8988T (cell line): ENCODE results near the gene LMF1.

Source experiments
- DNase-seq: peaks from one replicate; pipeline ENCODE4 v3.0.0; 2011

Gene LMF1

DNA sequence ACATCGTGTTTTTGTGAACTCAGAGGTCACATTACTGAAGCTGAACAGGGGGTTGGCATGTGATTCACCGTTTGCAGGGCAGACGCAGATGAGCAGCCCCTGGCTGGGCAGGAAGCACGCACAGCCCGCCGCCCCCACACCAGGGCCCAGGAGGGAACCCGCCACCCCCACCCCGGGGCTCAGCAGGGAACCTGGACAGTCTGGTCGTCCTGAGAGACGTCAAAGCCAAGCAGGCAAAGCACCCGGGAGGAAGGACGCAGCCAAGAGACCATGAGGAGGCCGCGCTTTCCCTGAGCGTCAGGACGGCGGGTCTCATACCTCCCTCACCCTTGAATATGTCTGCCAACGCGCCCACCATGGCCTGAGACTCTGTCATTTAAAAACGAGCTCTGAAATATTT, 60.6 kb downstream of the LMF1 start:
- no peak for DNase-seq

DNA sequence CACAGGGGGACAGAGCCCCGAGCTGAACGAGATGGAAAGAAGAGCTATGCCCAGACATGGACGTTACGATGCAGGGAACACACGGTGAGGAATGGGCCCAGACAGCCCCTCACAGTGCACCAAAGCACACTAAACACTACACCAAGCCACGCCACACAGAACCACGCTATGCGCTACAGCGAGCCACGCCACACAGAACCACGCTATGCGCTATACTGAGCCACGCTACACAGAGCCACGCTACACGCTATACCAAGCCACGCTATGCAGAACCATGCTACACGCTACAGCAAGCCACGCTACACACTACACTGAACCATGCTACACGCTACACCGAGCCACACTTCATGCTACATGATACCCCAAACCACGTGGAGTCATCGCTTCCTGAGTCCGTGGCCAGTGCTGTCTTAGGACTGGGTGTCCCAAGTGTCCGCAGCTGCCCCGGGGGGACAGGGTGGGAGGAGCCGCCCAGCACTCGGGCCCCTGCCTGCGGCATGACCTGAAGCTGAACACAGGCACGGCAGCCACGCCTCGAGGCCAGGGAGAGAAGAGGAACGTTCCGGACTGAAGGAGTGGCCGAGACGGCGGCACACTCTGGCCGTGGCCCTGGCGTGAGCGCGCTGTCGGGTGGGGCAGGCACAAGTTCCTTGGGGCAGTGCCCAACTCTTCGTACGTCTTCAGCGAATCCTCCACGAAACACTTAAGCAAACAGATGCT, 61.3 kb downstream of the LMF1 start:
- no peak for DNase-seq

DNA sequence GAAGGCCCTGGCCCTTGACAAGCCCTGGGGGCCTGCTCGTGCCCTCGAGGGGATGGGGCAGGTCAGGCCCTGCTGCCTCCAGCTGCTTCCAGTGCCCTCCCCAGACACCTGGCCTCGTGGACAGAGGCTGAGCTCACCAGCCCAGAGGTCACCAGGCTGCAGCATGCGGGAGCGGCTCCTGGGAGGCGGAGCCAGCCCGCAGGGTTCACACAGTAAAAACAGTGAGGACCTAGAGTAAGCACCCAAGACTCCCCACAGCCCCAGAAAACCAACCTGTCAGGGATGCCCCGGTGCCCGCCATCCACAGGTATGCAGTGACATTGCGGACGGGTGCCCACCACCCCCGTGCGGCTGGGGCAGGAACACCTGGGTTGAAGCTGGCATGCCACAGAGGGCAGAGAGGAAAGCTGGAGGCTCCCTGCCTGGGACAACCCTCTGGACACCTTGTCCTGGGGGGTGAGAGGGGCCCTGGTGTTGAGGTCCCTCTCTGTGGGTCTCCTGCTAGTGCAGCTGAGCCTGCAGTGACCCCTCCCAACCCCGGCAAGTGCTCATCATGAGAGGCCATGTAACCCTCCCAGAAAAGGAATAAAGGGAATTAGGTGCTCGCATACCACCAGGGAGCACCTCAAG, 62.1 kb downstream of the LMF1 start:
- DNase-seq = no peak

DNA sequence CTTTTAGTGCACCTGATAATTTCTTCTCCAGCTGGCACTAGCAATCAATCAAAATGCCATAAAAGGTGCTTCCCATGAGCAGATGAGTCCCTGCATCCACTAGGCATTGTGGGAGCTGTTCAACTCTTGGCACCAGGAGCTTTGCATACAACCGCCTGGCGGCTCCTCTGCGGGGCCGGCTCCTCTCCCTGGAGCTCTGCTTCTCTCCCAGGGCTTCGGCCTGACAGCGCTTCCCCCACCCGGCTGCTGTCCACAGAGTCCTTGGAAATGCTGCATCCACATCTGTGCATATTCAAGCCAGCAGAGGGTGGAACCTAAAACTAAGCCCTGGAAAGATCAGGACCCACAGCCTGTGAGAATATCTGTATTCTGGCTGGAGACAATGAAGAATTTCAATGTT, 62.9 kb downstream of the LMF1 start:
- no peak for DNase-seq

DNA sequence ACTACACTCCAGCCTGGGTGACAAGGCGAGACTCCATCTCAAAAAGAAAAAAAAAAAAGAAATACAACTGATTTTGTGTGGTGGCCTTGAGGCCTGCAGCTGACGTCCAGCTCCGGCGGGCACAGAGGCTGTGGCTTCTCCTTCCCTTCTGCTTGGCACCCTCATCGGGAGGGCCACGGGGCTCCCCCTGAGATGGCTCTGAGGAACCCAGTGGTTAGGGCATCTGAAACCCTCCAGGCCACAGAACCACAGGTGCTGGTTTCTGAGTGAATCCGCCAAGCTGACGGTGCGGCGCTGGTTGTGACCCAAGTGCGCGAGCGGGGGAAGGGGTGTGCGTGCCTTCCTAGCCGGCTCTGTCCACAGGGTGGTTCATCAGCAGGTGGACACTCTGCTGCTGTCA, 63.4 kb downstream of the LMF1 start:
- DNase-seq = no peak

DNA sequence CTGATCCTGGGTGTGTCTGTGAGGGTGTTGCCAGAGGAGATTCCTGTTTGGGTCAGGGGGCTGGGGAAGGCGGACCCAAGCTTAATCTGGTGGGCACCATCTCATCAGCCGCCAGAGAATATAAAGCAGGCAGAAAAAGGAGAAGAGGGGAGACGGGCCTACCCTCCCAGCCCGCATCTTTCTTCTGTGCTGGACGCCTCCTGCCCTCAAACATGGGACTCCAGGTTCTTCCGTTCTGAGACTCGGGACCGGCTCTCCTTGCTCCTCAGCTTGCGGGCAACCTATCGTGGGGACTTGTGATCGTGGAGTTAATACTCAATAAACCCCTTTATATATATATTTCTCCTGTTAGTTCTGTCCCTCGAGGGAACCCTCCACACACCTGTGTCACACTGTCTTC, 64.5 kb downstream of the LMF1 start:
- DNase-seq = no peak

DNA sequence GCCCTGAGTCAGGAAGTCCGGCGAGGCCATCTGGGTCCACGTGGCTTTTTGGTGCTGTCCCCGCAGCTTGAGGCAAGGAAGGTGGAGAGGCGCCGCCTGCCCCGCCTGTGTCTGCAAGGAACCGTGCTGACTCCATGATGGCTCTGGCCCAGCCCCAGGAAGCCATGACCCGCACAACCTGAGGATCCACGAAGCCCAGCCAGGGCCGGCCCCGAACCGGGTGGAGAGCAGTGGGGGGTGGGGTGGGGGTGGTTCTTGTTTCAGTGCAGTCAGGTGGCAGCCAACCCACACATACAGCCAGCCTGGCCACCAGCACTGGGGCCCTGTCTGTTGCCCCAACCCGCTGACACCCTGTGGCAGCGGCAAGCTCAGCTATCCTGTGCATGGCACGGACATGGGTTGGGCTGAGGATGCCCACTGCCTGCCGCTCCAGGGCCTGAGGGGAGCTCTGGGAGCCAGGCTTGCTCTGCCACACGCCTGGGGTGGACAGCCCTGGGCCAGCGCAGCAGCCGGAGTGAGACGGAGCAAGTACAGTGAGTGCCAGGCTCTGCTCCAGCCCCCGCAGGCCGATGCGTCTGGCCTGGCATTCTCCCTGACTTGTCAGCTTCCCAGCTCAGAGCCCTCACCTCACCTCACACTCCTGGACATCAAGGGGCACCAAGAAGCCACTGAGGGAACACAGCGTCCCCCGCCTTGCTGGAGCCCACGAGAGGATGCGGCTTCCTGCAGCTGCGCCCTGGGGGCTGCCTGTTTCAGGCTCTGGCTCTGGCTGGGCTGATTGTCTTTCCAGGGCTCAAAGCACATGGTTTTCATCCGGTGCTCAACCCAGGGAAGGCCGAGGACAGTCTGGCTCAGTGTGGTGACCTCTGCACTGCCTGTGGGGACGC, 68.8 kb downstream of the LMF1 start:
- DNase-seq = no peak

DNA sequence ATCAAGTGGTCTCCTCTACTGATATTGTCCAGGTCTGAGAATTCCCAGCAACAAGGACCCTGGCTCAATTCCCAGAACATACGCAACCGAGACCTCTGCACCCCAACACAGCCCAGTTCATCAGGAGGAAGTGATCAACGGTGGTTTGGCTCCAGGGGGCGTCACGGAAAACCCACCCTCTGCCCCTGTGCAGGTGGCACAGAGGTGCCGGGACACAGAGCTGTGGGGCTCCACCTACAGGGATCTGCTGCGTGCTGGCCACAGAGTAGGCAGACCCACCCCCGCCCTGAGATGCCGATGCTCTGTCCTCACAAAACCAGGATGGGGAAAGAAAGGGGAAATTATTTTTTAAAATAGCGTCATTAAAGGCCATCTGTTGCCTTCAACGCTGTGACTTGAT, 69.6 kb downstream of the LMF1 start:
- no peak for DNase-seq

DNA sequence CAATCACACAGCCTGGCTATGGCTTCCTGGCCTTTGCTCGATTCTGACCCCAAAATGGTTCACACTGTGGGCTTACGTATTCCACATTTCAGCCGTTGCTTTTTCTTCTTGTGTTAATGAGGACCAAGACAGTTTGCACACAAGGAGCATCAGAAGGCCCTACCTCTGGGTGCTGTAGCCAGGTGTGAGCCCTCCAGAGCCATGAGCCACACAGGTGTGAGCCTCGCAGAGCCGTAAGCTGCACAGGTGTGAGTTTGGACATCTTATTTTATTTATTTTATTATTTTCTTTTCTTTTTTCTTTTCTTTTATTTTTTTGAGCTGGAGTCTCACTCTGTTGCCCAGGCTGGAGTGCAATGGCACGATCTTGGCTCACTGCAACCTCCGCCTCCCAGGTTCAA, 70.6 kb downstream of the LMF1 start:
- no peak for DNase-seq

DNA sequence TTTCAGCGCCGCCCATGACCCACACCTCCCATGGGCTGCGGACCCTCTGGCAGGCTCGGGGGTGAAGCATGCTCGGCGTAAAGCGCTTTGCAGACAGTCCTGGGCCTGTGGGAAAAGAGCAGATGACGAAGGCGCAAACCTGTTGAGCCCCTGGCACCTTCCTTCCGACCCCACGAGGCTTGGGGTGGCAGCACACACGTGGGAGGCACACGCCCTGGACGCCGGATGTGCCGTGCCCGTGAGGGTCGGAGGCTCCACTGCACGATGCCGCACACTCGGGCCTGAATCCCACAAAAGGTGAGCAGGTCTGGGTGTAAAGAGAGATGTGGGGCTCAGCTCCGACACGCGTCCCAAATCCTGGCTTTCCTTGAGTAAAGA, 71.1 kb downstream of the LMF1 start:
- DNase-seq = no peak

DNA sequence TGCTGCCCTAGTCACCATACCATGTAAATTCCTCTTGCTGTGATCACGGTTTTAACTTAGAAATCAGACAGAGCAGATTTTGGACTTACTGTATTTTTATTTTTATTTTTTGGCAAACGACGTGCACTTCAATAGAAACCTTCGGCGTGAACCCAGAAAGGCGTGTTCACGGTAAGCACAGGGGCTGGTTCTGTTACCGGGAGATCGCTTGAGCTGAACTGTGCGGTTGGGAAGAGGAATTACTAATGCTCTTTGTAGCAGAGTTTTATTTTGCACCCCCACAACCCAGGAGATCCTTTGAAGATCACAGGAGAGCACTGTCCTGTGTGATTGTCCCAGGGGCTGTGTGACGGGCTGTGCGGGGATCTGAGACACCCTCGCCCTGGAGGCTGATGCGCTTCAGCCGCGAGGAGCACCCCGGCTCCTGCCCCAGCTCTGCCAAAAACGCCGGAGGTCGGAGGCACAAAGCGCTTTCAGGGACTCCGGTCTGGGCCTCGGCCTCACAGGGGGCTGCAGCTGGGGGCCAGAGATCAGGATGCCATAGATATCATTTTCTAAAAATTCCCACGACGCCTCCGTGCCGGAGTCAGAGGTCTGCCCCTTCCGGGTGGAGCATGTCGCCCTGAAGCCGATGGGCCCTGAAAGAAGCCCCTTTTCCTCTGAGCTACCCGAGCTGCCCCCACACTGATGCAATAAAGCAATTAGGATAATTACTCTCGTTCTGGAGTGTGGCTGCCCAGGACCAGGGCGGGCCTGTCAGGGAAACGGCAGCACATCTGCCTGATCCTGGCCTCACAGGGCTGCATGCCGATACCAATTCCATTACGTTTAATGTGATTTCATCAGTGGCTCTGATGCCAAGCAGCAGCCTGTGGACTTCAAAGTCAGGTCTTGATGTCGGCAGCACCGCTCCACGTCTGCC, 71.8 kb downstream of the LMF1 start:
- no peak for DNase-seq

DNA sequence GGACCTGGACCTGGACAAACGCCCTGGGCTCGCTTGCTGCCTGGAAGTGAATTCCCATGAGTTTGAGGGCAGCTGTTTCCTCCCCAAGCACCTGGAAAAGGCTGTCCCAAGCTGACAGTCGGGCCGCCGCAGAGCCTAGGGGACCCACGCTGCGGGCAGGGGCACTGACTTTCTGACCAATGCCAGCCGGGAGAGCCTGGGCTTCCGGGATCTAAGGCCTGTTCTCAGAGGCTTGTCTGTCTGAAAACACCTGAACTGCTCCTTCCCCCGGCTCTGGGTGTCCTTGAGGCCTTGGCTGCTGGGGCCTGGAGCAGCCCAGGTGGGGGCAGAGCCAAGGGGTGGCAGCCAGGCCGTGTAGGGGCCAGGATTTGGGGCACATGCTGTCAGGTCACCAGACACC, 72.6 kb downstream of the LMF1 start:
- DNase-seq = no peak

DNA sequence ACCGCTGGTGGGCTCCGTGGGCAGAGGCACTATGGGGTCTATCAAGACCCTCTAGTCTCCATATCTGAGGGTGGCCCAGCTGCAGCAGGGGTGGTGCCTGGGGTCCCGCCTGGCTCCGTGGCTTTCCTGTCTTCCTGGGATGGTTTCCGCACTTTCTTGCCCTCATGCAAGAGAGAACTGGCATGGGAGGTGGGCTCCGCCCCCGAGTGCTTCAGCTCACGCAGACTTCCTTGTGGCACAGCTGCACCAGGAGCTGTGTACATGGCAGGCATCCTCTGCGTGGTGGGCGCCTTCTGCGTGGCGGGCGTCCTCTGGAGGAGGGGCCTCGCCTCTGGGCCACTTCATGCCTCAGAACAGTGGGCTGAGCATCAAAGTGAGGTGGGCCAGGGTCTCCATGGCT, 73.1 kb downstream of the LMF1 start:
- no peak for DNase-seq

DNA sequence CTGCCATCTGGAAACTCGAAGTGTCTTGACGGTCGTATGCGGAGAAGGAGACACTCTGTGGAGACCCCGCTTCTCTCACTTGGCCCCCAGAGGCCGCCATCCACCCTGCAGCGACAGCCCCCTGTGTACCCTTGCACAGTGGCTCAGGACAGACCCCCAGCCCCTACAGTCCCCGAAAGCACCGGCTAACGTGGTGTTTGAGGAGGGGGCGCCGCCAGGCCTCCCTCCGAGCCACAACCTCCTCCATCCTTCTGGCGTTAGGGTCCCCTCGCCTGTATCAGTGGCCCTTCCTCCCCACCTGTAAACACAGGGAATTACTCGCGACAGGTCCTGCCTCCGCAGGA, 73.6 kb downstream of the LMF1 start:
- no peak for DNase-seq

DNA sequence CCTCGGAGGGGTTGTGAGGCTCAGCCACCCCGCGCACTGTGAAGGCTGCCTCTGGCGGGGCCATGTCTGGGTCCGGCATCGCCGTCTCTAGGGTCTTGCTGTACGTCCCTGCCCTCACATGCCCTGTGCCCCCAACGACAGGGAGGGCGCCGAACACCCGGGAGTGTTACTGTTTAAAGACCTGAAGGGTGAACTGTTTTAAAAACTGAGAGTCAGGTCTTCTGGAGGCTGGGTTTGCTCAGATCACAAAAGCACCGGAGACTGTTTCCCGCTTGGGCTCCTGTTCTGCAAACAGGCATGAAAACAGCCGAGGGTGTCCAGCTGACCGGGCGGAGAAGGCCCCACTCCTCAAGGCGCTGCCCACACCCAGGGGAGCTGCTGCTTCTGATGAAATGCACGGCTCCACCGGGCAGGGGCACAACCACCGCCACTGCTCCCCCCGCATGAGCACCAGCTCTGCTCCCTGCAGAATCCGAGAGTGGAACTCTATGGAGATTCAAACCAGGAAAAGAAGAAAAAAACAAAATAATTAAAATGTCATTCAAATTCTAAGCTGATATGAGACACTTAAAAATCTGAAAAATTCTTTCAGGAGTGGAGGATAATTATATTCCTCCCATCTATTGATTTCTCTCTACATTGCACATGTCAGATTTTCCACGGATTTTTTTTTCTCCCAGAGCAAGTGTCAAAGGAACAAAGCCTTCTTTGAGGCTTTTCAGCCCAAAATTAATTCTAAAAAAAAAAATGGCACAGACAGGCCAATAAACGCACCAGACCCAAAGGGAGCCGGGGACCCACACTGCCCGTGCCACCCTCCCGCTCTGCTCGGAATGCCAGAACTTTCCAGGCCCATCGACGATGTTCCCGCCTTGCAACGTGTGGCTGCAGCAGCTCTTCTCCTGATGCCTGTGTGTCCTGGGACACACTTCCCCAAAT, 74.3 kb downstream of the LMF1 start:
- no peak for DNase-seq

DNA sequence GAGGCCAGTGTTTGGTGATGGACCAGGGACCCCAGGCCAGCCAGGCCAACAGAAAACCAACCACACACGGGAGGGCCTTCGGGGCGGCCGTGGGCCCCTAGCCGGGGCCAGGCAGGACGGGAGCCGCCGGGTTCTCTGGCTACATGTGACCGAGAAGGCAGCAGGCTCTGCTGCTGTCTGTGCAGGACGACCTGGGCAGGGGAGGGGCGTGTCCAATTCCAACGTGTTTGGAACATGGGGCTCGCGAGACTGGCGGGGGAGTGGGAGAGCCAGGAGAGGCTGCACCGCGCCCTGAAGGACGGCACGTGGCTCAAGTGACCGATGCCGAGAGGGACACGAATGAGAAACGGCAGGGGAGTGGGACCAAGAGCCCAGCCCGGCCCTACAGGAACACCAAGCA, 75.4 kb downstream of the LMF1 start:
- no peak for DNase-seq

DNA sequence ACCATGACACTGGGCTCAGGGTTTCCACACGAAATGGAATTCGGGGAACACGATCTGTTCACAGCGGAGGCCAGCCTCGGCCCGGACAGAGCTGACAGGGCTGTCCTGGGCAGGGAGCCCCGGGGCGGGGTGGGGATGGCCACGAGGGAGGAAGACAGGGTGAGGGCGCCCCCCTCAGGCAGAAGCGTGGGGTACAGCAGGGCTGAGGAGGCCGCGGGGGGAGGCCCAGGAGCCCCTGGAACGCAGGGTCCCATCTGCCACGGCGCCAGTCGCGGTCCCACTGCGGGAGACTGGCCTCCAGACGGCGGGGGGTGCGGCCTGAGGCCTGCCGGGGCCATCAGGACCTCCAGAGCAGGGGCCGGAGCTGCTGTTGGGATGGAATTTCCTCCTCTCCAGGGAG, 75.9 kb downstream of the LMF1 start:
- no peak for DNase-seq

DNA sequence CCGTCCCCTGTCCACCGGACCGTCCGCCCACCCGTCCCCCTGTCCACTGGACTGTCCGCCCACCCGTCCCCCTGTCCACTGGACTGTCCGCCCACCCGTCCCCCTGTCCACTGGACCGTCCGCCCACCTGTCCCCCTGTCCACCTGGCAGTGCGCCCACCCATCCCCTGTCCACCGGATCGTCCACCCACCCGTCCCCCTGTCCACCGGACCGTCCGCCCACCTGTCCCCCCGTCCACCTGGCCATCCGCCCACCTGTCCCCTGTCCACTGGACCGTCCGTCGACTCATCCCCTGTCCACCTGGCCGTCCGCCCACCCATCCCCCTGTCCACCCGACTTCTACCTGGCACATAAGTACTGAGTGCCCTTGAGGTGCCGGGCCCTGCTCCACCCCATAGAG, 76.6 kb downstream of the LMF1 start:
- no peak for DNase-seq

DNA sequence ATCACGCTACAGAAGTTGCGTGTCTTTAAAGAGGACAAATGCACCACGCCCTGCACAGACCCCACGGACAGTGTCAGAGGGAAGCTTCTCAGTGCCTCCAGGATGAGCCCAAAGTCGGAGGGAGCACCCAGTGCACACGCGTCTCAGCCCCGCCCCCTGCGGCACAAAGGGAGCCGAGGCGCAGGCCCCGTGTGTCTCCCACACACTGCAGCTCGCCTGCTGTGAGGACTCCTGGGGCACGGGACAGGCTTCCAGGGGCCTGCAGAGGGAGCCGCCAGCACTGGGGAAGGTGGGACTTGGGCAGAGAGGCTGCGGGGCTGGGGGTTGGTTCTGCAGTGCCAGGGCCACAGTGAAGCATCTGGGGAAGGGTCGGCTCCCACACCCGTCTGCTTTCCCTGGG, 77.4 kb downstream of the LMF1 start:
- peak; percentile 67 for DNase-seq

DNA sequence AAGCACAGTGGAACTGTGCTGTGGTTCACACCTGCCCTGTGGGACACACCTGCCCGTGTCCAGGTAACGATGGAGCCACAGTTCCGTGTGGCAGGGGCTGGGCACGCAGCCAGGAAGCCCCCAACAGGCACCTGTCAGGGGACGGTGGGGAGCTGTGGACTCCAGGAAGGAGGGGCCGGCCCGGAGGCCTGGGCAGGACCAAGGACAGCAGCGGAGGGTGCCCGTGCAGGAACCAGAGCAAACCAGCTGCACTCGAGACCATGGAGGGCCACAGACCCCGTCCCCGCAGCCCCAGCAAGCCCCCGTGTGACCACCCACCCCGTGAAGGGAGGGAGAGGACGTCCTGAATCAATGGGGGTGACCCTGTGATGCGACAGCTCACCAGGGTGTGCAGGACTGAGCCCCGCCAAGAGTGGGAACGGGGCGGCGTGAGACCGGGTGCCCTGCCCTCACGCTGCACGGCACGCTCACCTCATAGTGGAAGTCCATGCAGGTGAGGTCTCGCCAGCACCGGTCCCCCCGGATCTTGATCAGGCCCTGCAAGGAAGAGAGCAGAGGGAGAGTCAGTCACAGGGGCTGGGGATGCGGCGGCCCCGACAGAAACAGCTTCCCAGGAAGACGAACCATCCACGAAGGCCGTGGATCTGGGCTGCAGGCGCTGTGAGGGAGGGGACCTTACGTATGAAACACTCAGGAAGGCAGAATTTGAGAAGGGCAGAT, 78.1 kb downstream of the LMF1 start:
- no peak for DNase-seq

DNA sequence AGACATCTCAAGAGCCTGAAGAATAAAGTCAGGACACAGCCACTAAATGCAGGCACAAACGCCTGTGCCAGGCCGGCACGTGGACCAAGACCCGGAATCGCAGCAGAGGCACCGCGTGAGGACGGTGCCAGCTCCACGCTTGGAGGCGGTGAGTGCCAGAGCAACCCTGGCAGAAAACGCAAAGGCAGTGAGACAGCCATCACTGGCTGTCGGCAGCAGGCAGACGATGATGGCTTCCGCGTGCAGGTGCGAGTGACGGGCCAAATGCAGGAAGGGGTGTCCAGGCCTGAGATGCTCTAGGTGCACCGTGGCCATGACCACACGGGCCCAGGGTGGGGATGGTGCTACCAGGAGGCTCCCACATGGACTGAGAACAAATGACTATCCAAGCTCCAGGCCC, 78.8 kb downstream of the LMF1 start:
- DNase-seq = no peak
